ENCODE results near the gene RPS6KA5.
"Not testable (repeated sequence)": the region's sequence is repeated elsewhere in the genome, so short reads cannot be mapped to it uniquely, and the experiment has no call there.

Gene RPS6KA5

GRCh38 chr14:91027561-91027960 lies 32.9 kb downstream of the RPS6KA5 start:
- no peak for TF ChIP-seq CTCF (IDR thresholded peaks at IDR 0.05; ENCODE audit: low read depth, low read length)
- DNase-seq (ENCODE audit: extremely low read depth, low read depth): no peak

- DNase-seq (ENCODE audit: extremely low read depth, low read depth): not testable (repeated sequence)
Measured at GRCh38 chr14:91022622-91023028, 37.8 kb downstream of the RPS6KA5 start.

- no peak for DNase-seq (ENCODE audit: extremely low read depth, low read depth)
Measured at GRCh38 chr14:91021991-91022621, 38.3 kb downstream of the RPS6KA5 start.

GRCh38 chr14:91021115-91021514 lies 39.3 kb downstream of the RPS6KA5 start:
- no peak for TF ChIP-seq CTCF (IDR thresholded peaks at IDR 0.05; ENCODE audit: low read depth, low read length)
- DNase-seq (ENCODE audit: extremely low read depth, low read depth): no peak

More at GRCh38 chr14:91021991-91022621, 38.3 kb downstream of the RPS6KA5 start:
- TF ChIP-seq CTCF (IDR thresholded peaks at IDR 0.05; ENCODE audit: low read depth, low read length): no peak

GRCh38 chr14:91019673-91020072 lies 40.8 kb downstream of the RPS6KA5 start:
- no peak for DNase-seq (ENCODE audit: extremely low read depth, low read depth)
- no peak for TF ChIP-seq CTCF (IDR thresholded peaks at IDR 0.05; ENCODE audit: low read depth, low read length)

- TF ChIP-seq CTCF (IDR thresholded peaks at IDR 0.05; ENCODE audit: low read depth, low read length): no peak
- no peak for DNase-seq (ENCODE audit: extremely low read depth, low read depth)
Measured at GRCh38 chr14:91018481-91018880, 42.0 kb downstream of the RPS6KA5 start.

GRCh38 chr14:91016800-91017410 lies 43.5 kb downstream of the RPS6KA5 start:
- no peak for DNase-seq (ENCODE audit: extremely low read depth, low read depth)
- no peak for TF ChIP-seq CTCF (IDR thresholded peaks at IDR 0.05; ENCODE audit: low read depth, low read length)

- TF ChIP-seq CTCF (IDR thresholded peaks at IDR 0.05; ENCODE audit: low read depth, low read length): no peak
- no peak for DNase-seq (ENCODE audit: extremely low read depth, low read depth)
Measured at GRCh38 chr14:91015435-91015834, 45.0 kb downstream of the RPS6KA5 start.

Measured in AG09319 (cell line).